Tibial nerve (tissue), 4 donors: ENCODE data around the gene C6orf47.

ENCODE experiments used
- EP300 ChIP-seq, 2 donors: sonication (generic); formaldehyde crosslinking; IDR thresholded peaks; one replicate each; pipeline ENCODE4 v1.6.1; 2017; ENCODE audit warnings: antibody characterized with exemption in 2 of 2, mild to moderate bottlenecking in 1 of 2
- POLR2A ChIP-seq, 2 donors: fragments of 450-650 bp; IDR thresholded peaks; one replicate each; pipeline ENCODE4 v1.6.1; 2017; ENCODE audit warnings: antibody characterized with exemption in 2 of 2, mild to moderate bottlenecking in 2 of 2, moderate library complexity in 2 of 2
- TF ChIP-seq, protein P1 (sequence below), 5 experiments: fragments of 200-600 bp in 3 of 5; fragments of 450-650 bp in 2 of 5; sonication (generic) in 3 of 5; IDR thresholded peaks; one replicate each; pipeline ENCODE4 v1.5.1; 2016 to 2019; ENCODE audit warnings: antibody characterized with exemption in 5 of 5, mild to moderate bottlenecking in 3 of 5, moderate library complexity in 2 of 5

DNA sequence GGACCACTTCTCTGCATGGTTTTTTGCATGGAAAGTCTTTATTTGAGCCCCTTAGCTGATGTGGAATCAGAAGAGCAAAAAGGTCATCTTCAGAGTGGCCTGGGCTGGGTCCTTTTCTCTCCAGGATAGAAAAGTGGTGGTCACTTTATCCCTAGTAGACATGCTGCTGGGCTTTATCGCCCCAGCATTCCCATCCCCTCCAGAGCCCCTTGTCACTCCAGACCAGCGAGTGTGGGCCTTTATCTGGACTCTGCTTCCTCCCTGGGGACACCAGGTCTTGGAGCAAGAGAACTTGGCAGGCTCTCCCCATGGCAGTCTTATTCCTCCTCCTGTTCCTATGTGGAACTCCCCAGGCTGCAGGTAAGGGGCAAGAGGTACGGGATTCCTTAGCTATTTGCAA, 46.0 kb upstream of the C6orf47 start, which contains the start of gene LY6G6F:
- TF ChIP-seq, protein P1, sequence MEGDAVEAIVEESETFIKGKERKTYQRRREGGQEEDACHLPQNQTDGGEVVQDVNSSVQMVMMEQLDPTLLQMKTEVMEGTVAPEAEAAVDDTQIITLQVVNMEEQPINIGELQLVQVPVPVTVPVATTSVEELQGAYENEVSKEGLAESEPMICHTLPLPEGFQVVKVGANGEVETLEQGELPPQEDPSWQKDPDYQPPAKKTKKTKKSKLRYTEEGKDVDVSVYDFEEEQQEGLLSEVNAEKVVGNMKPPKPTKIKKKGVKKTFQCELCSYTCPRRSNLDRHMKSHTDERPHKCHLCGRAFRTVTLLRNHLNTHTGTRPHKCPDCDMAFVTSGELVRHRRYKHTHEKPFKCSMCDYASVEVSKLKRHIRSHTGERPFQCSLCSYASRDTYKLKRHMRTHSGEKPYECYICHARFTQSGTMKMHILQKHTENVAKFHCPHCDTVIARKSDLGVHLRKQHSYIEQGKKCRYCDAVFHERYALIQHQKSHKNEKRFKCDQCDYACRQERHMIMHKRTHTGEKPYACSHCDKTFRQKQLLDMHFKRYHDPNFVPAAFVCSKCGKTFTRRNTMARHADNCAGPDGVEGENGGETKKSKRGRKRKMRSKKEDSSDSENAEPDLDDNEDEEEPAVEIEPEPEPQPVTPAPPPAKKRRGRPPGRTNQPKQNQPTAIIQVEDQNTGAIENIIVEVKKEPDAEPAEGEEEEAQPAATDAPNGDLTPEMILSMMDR (IDR thresholded peaks at IDR 0.05): no peak
- TF ChIP-seq POLR2A (IDR thresholded peaks at IDR 0.05) (no peak), EP300 (IDR thresholded peaks at IDR 0.05) (no peak)
